CD4-positive, alpha-beta T cell (primary cell): ENCODE data around the gene TTC32. TPM values are rescaled to one million over a fixed set of nuclear protein-coding genes. Genes with fewer than 3 reads are reported as not detected.

Source experiments
- ATAC-seq: fragments of 200-7000 bp; cut with Tn5 transposase; one replicate; pipeline ENCODE4 v1.10.0; 2022; ENCODE audit warnings: mild to moderate bottlenecking; ENCODE audit not compliant: poor library complexity
- CTCF ChIA-PET: fragments of 350-600 bp; sonication (Branson Sonifier 250); formaldehyde crosslinking; loops from one replicate; lab custom pipeline; 2021; ENCODE audit warnings: antibody characterized with exemption, inconsistent platforms; lab: Charles Lee
- POLR2A ChIA-PET: fragments of 350-600 bp; sonication (Branson Sonifier 250); formaldehyde crosslinking; loops from one replicate; lab custom pipeline; 2021; ENCODE audit warnings: antibody characterized with exemption, inconsistent platforms; lab: Charles Lee
- DNase-seq, 14 experiments: peaks; one replicate each; pipeline ENCODE4 v3.0.0-alpha.2; 2013 to 2020; ENCODE audit warnings: mixed read lengths in 2 of 14
- H3K27ac ChIP-seq, 2 donors: one replicate each; pipeline versions ENCODE4 v1.5.1 to v1.7.0; 2013; ENCODE audit warnings: low read length in 2 of 2, low read depth in 1 of 2, mild to moderate bottlenecking in 1 of 2
- H3K27me3 ChIP-seq, 2 experiments: 1 replicate in 1 of 2; 2 replicates in 1 of 2; pipeline versions ENCODE4 v1.6.1 to v1.7.0; 2013; ENCODE audit warnings: low read length in 2 of 2, control low read depth in 1 of 2, mild to moderate bottlenecking in 1 of 2, moderate library complexity in 1 of 2; ENCODE audit not compliant: insufficient read depth in 2 of 2, control insufficient read depth in 1 of 2
- H3K36me3 ChIP-seq: one replicate; pipeline ENCODE4 v1.6.1; 2013; ENCODE audit warnings: low read length, control low read depth; ENCODE audit not compliant: insufficient read depth
- H3K4me1 ChIP-seq: one replicate; pipeline ENCODE4 v1.6.1; 2013; ENCODE audit warnings: low read length, control low read depth; ENCODE audit not compliant: insufficient read depth
- H3K4me3 ChIP-seq: one replicate; pipeline ENCODE4 v1.5.1; 2013; ENCODE audit warnings: mild to moderate bottlenecking, low read length, moderate library complexity
- H3K9me3 ChIP-seq, 2 experiments: 1 replicate in 1 of 2; 2 replicates in 1 of 2; pipeline versions ENCODE4 v1.6.1 to v1.7.0; 2013; ENCODE audit warnings: low read length in 2 of 2, mild to moderate bottlenecking in 2 of 2, control low read depth in 1 of 2, moderate library complexity in 1 of 2; ENCODE audit not compliant: control insufficient read depth in 1 of 2, insufficient read depth in 1 of 2
- H3K27ac Mint-ChIP-seq: one replicate; pipeline ENCODE4 v1.8.0; 2020; ENCODE audit warnings: mixed read lengths
- H3K27me3 Mint-ChIP-seq: one replicate; pipeline ENCODE4 v1.8.0; 2021; ENCODE audit warnings: mixed read lengths
- H3K36me3 Mint-ChIP-seq: one replicate; pipeline ENCODE4 v1.8.0; 2021; ENCODE audit warnings: low read depth, mixed read lengths
- H3K4me1 Mint-ChIP-seq: one replicate; pipeline ENCODE4 v1.8.0; 2021; ENCODE audit warnings: low read depth, mixed read lengths
- H3K4me3 Mint-ChIP-seq: one replicate; pipeline ENCODE4 v1.8.0; 2020; ENCODE audit warnings: mild to moderate bottlenecking, mixed read lengths
- H3K9me3 Mint-ChIP-seq: one replicate; pipeline ENCODE4 v1.8.0; 2020; ENCODE audit warnings: mixed read lengths
- CTCF ChIP-seq: fragments of 200-600 bp; IDR thresholded peaks from one replicate; pipeline ENCODE4 v1.8.0; 2022; ENCODE audit warnings: antibody characterized with exemption, mild to moderate bottlenecking
- intact Hi-C, 2 experiments: fragments of 100-400 bp; cut with DNase I in 1 of 2; cut with micrococcal nuclease in 1 of 2; formaldehyde crosslinking; loops; one replicate each; pipeline versions ENCODE4 v1.15.1 to v1.9.0; 2023 to 2025; cut with DNase I, micrococcal nuclease
- total RNA-seq, 174 experiments: library from RNA in 2 of 174; stranded (reverse) in 2 of 174; gene quantifications; one replicate each; pipeline ENCODE4 v1.2.3 and lab custom pipeline; 2021 to 2026

The TTC32 gene
- total RNA-seq, 2 experiments from 2014 or later = 53.1 to 54.2 TPM

GRCh38 chr2:19857100-19857499 lies 44.7 kb downstream of the TTC32 start:
- no peak overlapping the region for H3K4me3 ChIP-seq
- peaks cover 9% of the 10 kb centered on the region for H3K27me3 Mint-ChIP-seq
- no peaks in the 10 kb centered on the region for H3K4me1 ChIP-seq
- H3K4me3 Mint-ChIP-seq = no peak overlapping the region
- H3K36me3 ChIP-seq = no peaks in the 10 kb centered on the region
- H3K27me3 ChIP-seq = no peaks in the 10 kb centered on the region
- no peak for TF ChIP-seq CTCF
- POLR2A ChIA-PET = no interaction called here
- no peak overlapping the region for H3K27ac ChIP-seq
- no peaks in the 10 kb centered on the region for H3K36me3 Mint-ChIP-seq
- CTCF ChIA-PET = no interaction called here
- no peaks in the 10 kb centered on the region for H3K4me1 Mint-ChIP-seq
- no peak overlapping the region for H3K27ac Mint-ChIP-seq
- intact Hi-C loops = no loop called here
- no peak for DNase-seq
- no peaks in the 10 kb centered on the region for H3K9me3 ChIP-seq
- no peaks in the 10 kb centered on the region for H3K9me3 Mint-ChIP-seq
- ATAC-seq = no peak

- ATAC-seq = no peak
- DNase-seq = no peak
- H3K27ac ChIP-seq = no peak overlapping the region
- H3K4me3 Mint-ChIP-seq = no peak overlapping the region
- POLR2A ChIA-PET = no interaction called here
- no peaks in the 10 kb centered on the region for H3K9me3 ChIP-seq
- intact Hi-C loops = no loop called here
- H3K27me3 ChIP-seq = no peaks in the 10 kb centered on the region
- no peaks in the 10 kb centered on the region for H3K36me3 Mint-ChIP-seq
- no peak overlapping the region for H3K27ac Mint-ChIP-seq
- H3K4me1 ChIP-seq = no peaks in the 10 kb centered on the region
- H3K27me3 Mint-ChIP-seq = peaks cover 9% of the 10 kb centered on the region
- H3K36me3 ChIP-seq = no peaks in the 10 kb centered on the region
- CTCF ChIA-PET = no interaction called here
- no peaks in the 10 kb centered on the region for H3K4me1 Mint-ChIP-seq
- no peak overlapping the region for H3K4me3 ChIP-seq
- H3K9me3 Mint-ChIP-seq = no peaks in the 10 kb centered on the region
- TF ChIP-seq CTCF = no peak
Observed at GRCh38 chr2:19855542-19856431, 46.0 kb downstream of the TTC32 start.

GRCh38 chr2:19854596-19855541 lies 46.9 kb downstream of the TTC32 start:
- intact Hi-C loops = no loop called here
- no peaks in the 10 kb centered on the region for H3K9me3 ChIP-seq
- Mint-ChIP-seq H3K36me3 (no peaks in the 10 kb centered on the region), H3K4me3 (no peak overlapping the region), H3K27ac (no peak overlapping the region), H3K27me3 (peaks cover 9% of the 10 kb centered on the region), H3K9me3 (no peaks in the 10 kb centered on the region), H3K4me1 (no peaks in the 10 kb centered on the region)
- no peaks in the 10 kb centered on the region for H3K27me3 ChIP-seq
- no peaks in the 10 kb centered on the region for H3K4me1 ChIP-seq
- CTCF ChIA-PET = no interaction called here
- DNase-seq (no peak), ATAC-seq (no peak)
- no peak overlapping the region for H3K4me3 ChIP-seq
- POLR2A ChIA-PET = no interaction called here
- TF ChIP-seq CTCF = no peak
- no peaks in the 10 kb centered on the region for H3K36me3 ChIP-seq
- H3K27ac ChIP-seq = no peak overlapping the region
